ENCODE data around the gene GNB1.

DNA sequence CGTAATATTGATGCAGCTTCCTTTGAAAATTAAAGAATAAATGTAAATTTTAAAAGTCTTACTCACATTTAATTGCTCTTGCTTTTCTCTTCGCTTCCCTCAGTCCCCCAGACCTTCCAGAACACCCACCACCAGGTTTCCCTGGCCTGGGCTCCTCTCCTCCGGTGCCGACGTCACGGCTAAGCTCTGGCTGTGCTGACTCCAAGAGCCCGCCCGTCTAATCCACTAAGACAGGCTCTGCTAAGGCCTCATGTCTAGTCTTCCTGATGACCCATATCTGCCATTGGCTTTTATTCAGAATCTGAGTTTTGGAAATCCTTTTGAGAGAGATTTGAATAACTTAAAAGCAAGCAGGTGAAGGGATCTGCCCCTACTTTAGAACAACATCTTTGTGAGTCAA lies 58.7 kb downstream of the GNB1 start:
- no peak for TF ChIP-seq LEF1 (IDR thresholded peaks at IDR 0.05; ENCODE audit: borderline replicate concordance)
- TF ChIP-seq FOXA1 (IDR thresholded peaks at IDR 0.05), result no peak
- TF ChIP-seq L3MBTL2 (conservative IDR thresholded peaks at IDR 0.05), result no peak
- no peak for TF ChIP-seq FOXM1 (IDR thresholded peaks at IDR 0.05; ENCODE audit: borderline replicate concordance)
- TF ChIP-seq ELF4 (IDR thresholded peaks at IDR 0.05), result no peak
- no peak for TF ChIP-seq SP1 (IDR thresholded peaks at IDR 0.05)
- TF ChIP-seq NFRKB (IDR thresholded peaks at IDR 0.05), result no peak
- TF ChIP-seq BHLHE40 (IDR thresholded peaks at IDR 0.05; ENCODE audit: borderline replicate concordance), result no peak
- no peak for TF ChIP-seq ZNF384 (IDR thresholded peaks at IDR 0.05)
- TF ChIP-seq TARDBP (IDR thresholded peaks at IDR 0.05), result no peak
